Natural killer cell (primary cell): ENCODE results near the gene PACRG. TPM values are rescaled to one million over a fixed set of nuclear protein-coding genes. Genes with fewer than 3 reads are reported as not detected.

ENCODE experiments used
- ATAC-seq, 3 donors: fragments of 150-1000 bp in 2 of 3; fragments of 200-7000 bp in 1 of 3; cut with Tn5 transposase; 1 replicate in 1 of 3; 2 replicates in 2 of 3; pipeline ENCODE4 v1.10.0; 2021; ENCODE audit warnings: mild to moderate bottlenecking in 2 of 3, moderate library complexity in 2 of 3
- DNase-seq, 2 donors: peaks; one replicate each; pipeline versions ENCODE4 v3.0.0 to v3.0.0-alpha.2; 2013 to 2021; ENCODE audit warnings: mixed read lengths in 1 of 2
- H3K27ac ChIP-seq: one replicate; pipeline ENCODE4 v1.5.1; 2013; ENCODE audit warnings: mild to moderate bottlenecking, low read length
- H3K27me3 ChIP-seq: one replicate; pipeline ENCODE4 v1.6.1; 2013; ENCODE audit warnings: low read length; ENCODE audit not compliant: control insufficient read depth, insufficient read depth
- H3K36me3 ChIP-seq: one replicate; pipeline ENCODE4 v1.6.1; 2013; ENCODE audit warnings: low read length; ENCODE audit not compliant: control insufficient read depth, insufficient read depth
- H3K4me1 ChIP-seq: one replicate; pipeline ENCODE4 v1.6.1; 2013; ENCODE audit warnings: low read length; ENCODE audit not compliant: control insufficient read depth, insufficient read depth
- H3K4me3 ChIP-seq: one replicate; pipeline ENCODE4 v1.5.1; 2013; ENCODE audit warnings: low read length
- H3K9me3 ChIP-seq: one replicate; pipeline ENCODE4 v1.6.1; 2013; ENCODE audit warnings: low read length; ENCODE audit not compliant: control insufficient read depth, insufficient read depth
- H3K27ac Mint-ChIP-seq, 2 donors: one replicate each; pipeline ENCODE4 v1.8.0; 2022; ENCODE audit warnings: mild to moderate bottlenecking in 2 of 2, mixed read lengths in 2 of 2, moderate library complexity in 1 of 2
- H3K27me3 Mint-ChIP-seq, 2 donors: one replicate each; pipeline ENCODE4 v1.8.0; 2022; ENCODE audit warnings: low read depth in 2 of 2, mixed read lengths in 2 of 2
- H3K36me3 Mint-ChIP-seq: one replicate; pipeline ENCODE4 v1.8.0; 2022; ENCODE audit warnings: mixed read lengths
- H3K4me1 Mint-ChIP-seq, 2 donors: one replicate each; pipeline ENCODE4 v1.8.0; 2022; ENCODE audit warnings: mixed read lengths in 2 of 2
- H3K4me3 Mint-ChIP-seq: one replicate; pipeline ENCODE4 v1.8.0; 2022; ENCODE audit warnings: mild to moderate bottlenecking, moderate library complexity, mixed read lengths
- H3K9me3 Mint-ChIP-seq, 2 donors: one replicate each; pipeline ENCODE4 v1.8.0; 2022; ENCODE audit warnings: mixed read lengths in 2 of 2
- WGBS: methylation state at CpG from one replicate; pipeline ENCODE4 v1.1.7; 2013; ENCODE audit warnings: missing lambda C conversion rate; ENCODE audit not compliant: insufficient coverage; 5-methylcytosine and 5-hydroxymethylcytosine counted together
- intact Hi-C: fragments of 100-400 bp; cut with micrococcal nuclease; formaldehyde crosslinking; loops from one replicate; pipeline ENCODE4 v1.14.2; 2022
- total RNA-seq, 4 donors: library from RNA; stranded (reverse); fragments of 120-200 nt in 1 of 4; gene quantifications; one replicate each; pipeline versions ENCODE4 v1.2.3 to v1.2.4, GENCODE V29; 2013 to 2022
- TF ChIP-seq, protein P1 (sequence below): fragments of 200-600 bp; IDR thresholded peaks from one replicate; pipeline ENCODE4 v1.8.0; 2022; ENCODE audit warnings: antibody characterized with exemption

Gene PACRG
- total RNA-seq, 3 donors from 2014 or later (not counting 1 experiment from before 2014, with no cell fraction given), result 0.52 TPM; not detected in 2

GRCh38 chr6:162706232-162706631, 21.5 kb upstream of the PACRG start:
- H3K27ac ChIP-seq, result no peak overlapping the region

DNA sequence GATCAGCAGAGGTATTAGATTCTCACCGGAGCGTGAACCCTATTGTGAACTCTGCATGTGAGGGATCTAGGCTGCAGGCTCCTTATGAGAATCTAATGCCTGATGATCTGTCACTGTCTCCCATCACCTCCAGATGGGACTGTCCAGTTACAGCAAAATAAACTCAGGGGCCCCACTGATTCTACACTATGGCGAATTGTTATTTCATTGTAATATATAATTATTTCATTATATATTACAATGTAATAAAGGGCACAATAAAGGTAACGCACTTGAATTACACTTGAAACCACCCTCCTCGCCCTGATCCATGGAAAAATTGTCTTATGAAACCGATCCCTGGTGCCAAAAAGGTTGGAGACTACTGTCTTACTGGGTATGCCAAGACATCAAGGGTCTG, 18.8 kb upstream of the PACRG start:
- 88% methylated on average over 5 of the region's 6 CpGs for WGBS
- no peak overlapping the region for H3K27ac Mint-ChIP-seq
- H3K4me3 ChIP-seq, result no peak overlapping the region
- no peaks in the 10 kb centered on the region for H3K36me3 Mint-ChIP-seq
- TF ChIP-seq, protein P1, sequence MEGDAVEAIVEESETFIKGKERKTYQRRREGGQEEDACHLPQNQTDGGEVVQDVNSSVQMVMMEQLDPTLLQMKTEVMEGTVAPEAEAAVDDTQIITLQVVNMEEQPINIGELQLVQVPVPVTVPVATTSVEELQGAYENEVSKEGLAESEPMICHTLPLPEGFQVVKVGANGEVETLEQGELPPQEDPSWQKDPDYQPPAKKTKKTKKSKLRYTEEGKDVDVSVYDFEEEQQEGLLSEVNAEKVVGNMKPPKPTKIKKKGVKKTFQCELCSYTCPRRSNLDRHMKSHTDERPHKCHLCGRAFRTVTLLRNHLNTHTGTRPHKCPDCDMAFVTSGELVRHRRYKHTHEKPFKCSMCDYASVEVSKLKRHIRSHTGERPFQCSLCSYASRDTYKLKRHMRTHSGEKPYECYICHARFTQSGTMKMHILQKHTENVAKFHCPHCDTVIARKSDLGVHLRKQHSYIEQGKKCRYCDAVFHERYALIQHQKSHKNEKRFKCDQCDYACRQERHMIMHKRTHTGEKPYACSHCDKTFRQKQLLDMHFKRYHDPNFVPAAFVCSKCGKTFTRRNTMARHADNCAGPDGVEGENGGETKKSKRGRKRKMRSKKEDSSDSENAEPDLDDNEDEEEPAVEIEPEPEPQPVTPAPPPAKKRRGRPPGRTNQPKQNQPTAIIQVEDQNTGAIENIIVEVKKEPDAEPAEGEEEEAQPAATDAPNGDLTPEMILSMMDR, result no peak
- H3K27ac ChIP-seq, result no peak overlapping the region
- H3K9me3 Mint-ChIP-seq, result no peaks in the 10 kb centered on the region
- H3K36me3 ChIP-seq, result no peaks in the 10 kb centered on the region
- peaks cover 0 to 7% of the 10 kb centered on the region in 2 donors for H3K4me1 Mint-ChIP-seq
- no peak overlapping the region for H3K4me3 Mint-ChIP-seq
- intact Hi-C loops, result no loop called here
- no peak for ATAC-seq
- peaks cover 0 to 3% of the 10 kb centered on the region in 2 donors for H3K27me3 Mint-ChIP-seq
- DNase-seq, result no peak
- no peaks in the 10 kb centered on the region for H3K27me3 ChIP-seq
- H3K4me1 ChIP-seq, result no peaks in the 10 kb centered on the region
- H3K9me3 ChIP-seq, result no peaks in the 10 kb centered on the region

More at GRCh38 chr6:162706232-162706631, 21.5 kb upstream of the PACRG start:
- WGBS, result 31% methylated on average over 5 of the region's 6 CpGs
- DNase-seq (no peak), ATAC-seq (no peak)
- no peak overlapping the region for H3K4me3 Mint-ChIP-seq
- peaks cover 0 to 3% of the 10 kb centered on the region in 2 donors for H3K27me3 Mint-ChIP-seq
- H3K27ac Mint-ChIP-seq, result no peak overlapping the region
- no peak overlapping the region for H3K4me3 ChIP-seq
- H3K9me3 ChIP-seq, result no peaks in the 10 kb centered on the region
- H3K9me3 Mint-ChIP-seq, result no peaks in the 10 kb centered on the region
- no peaks in the 10 kb centered on the region for H3K36me3 ChIP-seq
- peaks cover 0 to 7% of the 10 kb centered on the region in 2 donors for H3K4me1 Mint-ChIP-seq
- H3K36me3 Mint-ChIP-seq, result no peaks in the 10 kb centered on the region
- no peaks in the 10 kb centered on the region for H3K27me3 ChIP-seq
- TF ChIP-seq, protein P1, result no peak
- intact Hi-C loops, result no loop called here
- no peaks in the 10 kb centered on the region for H3K4me1 ChIP-seq

DNA sequence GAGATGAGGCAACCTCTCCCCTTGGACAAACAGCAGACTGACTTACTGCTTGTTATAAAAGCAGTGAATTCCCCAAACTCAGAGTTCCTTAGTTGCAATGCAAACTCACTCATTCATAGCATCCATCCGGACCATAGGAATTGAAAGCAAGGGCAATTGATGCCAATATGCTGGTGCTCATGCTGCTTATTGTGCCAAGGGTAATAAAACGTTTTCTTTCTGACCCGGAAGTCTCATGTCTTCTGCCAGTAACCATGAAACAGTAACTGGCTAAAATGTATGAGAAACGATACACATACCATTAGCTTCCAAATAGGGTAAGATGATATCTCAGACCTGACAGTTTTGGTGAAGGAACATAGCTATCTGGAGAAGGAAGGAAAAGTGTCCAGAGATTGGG, 18.3 kb upstream of the PACRG start:
- no peak overlapping the region for H3K4me3 ChIP-seq
- TF ChIP-seq, protein P1, result no peak
- Mint-ChIP-seq H3K27me3 (peaks cover 0 to 3% of the 10 kb centered on the region in 2 donors), H3K36me3 (no peaks in the 10 kb centered on the region), H3K27ac (no peak overlapping the region), H3K9me3 (no peaks in the 10 kb centered on the region), H3K4me3 (no peak overlapping the region), H3K4me1 (peaks cover 0 to 7% of the 10 kb centered on the region in 2 donors)
- H3K27me3 ChIP-seq, result no peaks in the 10 kb centered on the region
- intact Hi-C loops, result no loop called here
- no peaks in the 10 kb centered on the region for H3K9me3 ChIP-seq
- no peaks in the 10 kb centered on the region for H3K36me3 ChIP-seq
- no peak overlapping the region for H3K27ac ChIP-seq
- ATAC-seq, result no peak
- 87% methylated on average over 4 of the region's 4 CpGs for WGBS
- H3K4me1 ChIP-seq, result no peaks in the 10 kb centered on the region
- DNase-seq, result no peak

DNA sequence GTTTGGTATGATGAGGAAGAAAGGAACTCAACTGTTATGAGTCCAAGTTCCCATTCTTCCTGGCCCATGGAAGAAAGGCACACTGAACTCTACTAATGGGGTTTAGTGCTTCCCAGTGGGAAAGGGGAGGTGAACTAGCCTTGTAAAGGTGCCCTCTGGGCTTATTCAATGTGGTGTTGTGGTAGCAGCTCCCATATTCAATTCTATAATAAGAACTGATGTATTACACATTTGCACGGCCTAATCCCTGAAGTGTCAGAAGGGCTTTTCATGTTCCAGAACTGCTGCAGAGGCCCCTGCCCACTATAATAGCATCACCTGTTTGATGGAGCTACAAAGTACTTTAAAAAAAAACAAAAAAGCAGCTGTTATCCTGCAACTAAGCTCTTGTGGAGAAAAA, 17.4 kb upstream of the PACRG start:
- Mint-ChIP-seq H3K4me1 (peaks cover 0 to 7% of the 10 kb centered on the region in 2 donors), H3K27ac (no peak overlapping the region), H3K4me3 (no peak overlapping the region), H3K9me3 (no peaks in the 10 kb centered on the region), H3K36me3 (no peaks in the 10 kb centered on the region), H3K27me3 (peaks cover 0 to 3% of the 10 kb centered on the region in 2 donors)
- intact Hi-C loops, result no loop called here
- no peak for ATAC-seq
- 100% methylated on average over 1 of the region's 1 CpG for WGBS
- Histone ChIP-seq H3K27ac (no peak overlapping the region), H3K36me3 (no peaks in the 10 kb centered on the region), H3K4me1 (no peaks in the 10 kb centered on the region), H3K9me3 (no peaks in the 10 kb centered on the region), H3K27me3 (no peaks in the 10 kb centered on the region), H3K4me3 (no peak overlapping the region)
- DNase-seq, result no peak
- TF ChIP-seq, protein P1, result no peak
